GM21381 (cell line): ENCODE data around the gene ZNF319.

Source experiments
- ATAC-seq: cut with Tn5 transposase; IDR thresholded peaks from one replicate; pipeline ENCODE4 v1.9.1; 2021; ENCODE audit warnings: mild to moderate bottlenecking, moderate library complexity; ENCODE audit not compliant: unreplicated experiment

ZNF319 gene

GRCh38 chr16:57998992-57999365 is 1.5 kb downstream of the ZNF319 start:
- no peak for ATAC-seq

DNA sequence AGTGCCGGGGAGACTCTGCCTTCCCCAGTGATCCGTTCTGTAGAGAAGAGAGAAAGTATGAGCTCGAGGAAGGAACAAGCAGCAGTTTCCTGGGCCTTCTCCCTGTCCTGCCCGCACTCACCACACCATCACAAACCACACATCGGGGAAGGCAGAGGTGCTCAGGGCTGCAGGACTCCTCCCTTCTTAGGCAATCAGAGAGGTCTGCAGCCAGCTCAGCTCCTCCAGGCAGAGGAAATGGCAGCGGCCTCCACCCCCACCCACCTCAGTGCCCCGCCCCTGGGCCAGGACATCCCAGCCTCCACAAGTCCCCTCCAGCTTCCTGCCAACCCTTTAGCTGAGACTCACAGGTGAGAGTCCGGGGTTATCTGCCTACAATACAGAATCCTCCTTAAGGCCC is 2.0 kb downstream of the ZNF319 start:
- no peak for ATAC-seq

GRCh38 chr16:57997528-57998265 is 2.8 kb downstream of the ZNF319 start:
- ATAC-seq: no peak

DNA sequence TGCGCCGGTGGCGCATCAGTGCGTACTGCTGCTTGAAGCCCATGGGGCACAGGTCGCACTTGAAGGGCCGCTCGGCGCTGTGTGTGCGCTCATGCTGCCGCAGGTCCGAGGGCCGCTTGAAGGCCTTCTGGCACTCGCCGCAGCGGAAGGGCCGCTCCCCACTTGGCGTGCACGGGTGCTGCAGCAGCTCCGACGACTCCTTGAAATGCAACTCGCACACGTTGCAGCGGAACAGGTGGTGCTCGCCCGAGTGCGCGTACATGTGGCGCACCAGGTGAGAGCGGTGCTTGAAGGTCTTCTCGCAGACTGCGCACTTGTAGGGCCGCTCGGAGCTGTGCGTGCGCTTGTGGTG is 3.3 kb downstream of the ZNF319 start:
- ATAC-seq: no peak

DNA sequence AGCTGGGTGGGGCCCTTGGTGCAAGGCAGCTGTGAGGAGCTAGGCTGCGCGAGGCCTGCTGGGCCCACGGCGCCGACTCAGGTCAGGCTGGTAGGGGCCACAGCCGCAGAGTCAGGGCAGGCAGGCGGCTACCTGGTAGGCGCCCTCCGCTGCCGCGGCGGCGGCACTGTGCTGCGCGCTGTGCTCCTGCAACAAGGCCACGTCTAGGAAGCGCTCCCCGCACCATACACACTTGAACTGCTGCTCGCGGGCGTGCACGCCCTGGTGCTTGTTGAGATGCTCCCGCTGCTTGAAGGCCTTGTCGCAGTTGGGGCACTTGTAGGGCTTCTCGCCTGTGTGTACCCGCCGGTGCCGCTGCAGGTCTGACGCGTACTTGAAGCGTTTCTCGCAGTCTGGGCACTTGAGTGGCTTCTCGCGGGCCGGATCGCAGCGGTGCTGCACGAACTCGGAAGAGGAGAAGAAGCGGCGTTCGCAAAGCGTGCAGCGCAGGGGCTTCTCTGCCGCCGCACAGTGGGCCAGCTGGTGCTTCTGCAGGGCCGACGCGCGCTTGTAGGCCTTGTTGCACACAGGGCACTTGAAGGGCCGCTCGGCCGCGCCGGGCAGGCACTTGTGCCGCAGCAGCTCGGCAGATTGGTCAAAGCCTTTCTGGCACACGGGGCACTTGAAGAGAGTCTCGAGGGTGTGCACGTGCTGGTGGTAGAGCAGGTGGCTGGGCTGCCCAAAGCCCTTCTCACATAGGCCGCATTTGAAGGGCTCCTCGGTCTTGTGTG is 3.9 kb downstream of the ZNF319 start:
- no peak for ATAC-seq

DNA sequence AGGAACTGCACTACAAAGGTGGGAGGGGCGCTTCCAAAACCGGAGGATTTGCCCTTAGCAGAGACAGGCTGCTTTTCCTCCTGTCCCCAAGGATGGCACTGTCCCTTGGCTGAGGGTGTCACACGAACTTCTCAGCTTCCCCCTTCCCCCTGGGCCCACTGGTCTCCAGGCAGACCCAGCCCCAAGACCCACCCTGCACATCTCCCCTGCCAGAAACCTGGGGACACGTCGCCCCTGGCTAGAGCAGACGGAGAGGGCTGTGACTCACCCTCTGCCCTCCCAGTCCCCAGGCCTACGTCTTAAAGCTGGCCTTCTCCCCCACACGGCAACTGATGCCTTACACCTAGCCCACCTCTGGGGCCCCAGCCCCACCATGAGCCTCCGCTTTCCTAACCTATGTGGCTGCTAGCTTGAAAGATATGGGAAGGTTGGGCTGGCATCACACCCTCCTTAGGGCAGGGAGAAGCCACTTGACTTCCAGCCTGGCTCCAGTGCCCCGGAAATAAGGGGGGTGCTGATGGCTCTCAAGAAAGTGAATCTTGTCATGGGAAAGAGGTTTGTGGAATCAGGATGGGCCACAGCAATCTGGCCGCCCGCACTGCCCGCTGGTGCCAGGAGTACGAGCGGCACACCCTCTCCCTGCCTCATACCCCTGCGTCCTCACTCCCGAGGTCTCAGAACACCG is 4.6 kb downstream of the ZNF319 start:
- no peak for ATAC-seq

- no peak for ATAC-seq
Observed at GRCh38 chr16:57994778-57995177, 5.7 kb downstream of the ZNF319 start.

- no peak for ATAC-seq
Observed at GRCh38 chr16:57994361-57994760, 6.1 kb downstream of the ZNF319 start.

- no peak for ATAC-seq
Observed at GRCh38 chr16:57993897-57994296, 6.6 kb downstream of the ZNF319 start.

DNA sequence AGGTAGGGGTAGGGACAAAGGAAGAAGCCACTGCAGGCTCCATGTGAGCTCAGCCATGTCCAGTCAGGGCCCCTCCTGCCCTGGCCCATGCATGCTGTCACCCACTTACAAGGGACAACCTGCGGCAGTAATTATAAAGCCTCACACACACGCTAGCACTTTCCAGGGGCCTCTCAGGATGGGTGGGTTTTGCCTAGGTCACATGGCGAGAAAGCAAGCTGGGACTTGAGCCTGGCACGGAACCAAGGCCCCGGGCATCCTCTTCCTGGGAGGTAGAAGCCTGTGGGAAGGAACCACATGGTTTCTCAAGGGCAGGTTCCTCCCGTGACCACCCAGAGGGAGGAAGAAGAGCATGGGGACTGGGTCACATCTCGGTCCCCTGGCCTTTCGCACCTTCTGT is 7.0 kb downstream of the ZNF319 start:
- ATAC-seq: no peak

GRCh38 chr16:57992084-57992483 is 8.4 kb downstream of the ZNF319 start:
- no peak for ATAC-seq

GRCh38 chr16:57991551-57992059 is 8.9 kb downstream of the ZNF319 start:
- no peak for ATAC-seq

DNA sequence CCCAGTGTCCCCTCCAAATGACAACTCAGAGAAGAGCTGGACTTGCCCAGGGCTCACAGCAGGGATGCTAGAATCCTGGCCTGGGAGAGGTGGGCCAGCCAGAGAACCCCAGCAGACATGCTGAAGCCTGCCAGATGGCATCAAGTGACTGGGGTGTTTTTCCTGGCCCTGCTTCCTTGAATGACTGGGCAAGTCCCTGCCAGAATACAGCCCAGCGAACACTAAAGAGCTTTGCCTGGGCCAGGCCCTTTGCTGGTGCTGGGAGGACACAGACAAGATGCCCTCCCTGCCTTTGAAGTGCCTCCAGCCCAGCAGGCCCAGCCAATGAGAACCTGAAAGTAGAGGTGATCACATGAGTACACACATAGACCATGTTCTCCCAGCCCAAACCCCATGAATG is 11.5 kb downstream of the ZNF319 start:
- no peak for ATAC-seq

DNA sequence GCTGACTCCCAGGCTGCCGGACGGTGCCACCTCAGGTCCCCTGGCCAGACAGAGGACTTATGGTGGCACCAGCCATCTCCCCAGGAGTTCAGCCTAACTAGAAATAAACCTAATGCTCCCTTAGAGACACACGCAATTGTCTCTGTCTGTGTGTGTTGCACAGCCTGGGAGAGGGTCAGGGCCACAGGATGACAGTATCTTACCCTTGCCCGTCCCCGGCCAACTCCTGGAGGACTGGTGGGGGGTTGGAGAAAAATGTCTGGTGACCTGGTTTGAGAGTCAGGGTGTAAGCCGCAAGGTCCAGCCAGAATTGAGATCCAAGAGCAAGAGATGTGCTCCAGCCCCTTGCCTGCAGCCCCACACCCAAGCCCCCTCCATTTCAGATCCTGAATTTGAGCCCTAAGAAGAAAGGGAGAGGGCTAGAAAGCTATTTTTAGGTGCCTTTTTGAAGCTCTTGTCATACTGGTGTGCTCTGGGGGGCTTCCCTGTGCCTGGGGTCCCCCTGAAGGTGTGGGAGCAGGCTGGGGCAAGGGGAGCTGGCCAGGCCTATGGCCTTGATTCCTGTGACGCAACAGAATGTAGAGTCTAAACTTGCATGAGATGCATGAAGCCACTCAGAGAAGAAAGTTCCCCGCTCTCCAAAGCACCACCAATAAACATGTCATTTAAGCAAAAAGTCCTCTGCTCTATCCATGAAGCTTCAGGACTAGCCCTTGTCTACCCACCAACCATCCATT is 12.9 kb downstream of the ZNF319 start:
- no peak for ATAC-seq

DNA sequence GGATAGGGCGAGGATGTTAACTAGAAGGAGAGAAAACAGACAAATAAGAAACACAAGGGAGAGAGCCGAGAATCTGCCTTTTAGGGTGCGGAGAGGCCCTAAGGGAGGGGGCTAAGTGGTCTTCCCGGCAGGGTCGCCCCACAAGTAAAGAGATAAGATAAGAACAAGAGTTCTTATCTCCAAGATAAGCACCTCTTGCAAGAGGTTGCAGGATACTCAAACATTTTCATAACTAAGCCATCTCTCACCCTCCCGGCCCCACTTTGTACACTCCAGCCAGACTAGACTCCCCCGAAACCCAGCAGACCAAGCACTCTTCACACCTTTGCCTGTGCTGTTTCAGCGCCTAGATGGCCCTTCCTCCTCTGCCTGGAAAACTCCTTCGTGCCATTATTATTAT is 14.3 kb downstream of the ZNF319 start:
- ATAC-seq: no peak

GRCh38 chr16:57985204-57986181 is 15.0 kb downstream of the ZNF319 start:
- no peak for ATAC-seq

DNA sequence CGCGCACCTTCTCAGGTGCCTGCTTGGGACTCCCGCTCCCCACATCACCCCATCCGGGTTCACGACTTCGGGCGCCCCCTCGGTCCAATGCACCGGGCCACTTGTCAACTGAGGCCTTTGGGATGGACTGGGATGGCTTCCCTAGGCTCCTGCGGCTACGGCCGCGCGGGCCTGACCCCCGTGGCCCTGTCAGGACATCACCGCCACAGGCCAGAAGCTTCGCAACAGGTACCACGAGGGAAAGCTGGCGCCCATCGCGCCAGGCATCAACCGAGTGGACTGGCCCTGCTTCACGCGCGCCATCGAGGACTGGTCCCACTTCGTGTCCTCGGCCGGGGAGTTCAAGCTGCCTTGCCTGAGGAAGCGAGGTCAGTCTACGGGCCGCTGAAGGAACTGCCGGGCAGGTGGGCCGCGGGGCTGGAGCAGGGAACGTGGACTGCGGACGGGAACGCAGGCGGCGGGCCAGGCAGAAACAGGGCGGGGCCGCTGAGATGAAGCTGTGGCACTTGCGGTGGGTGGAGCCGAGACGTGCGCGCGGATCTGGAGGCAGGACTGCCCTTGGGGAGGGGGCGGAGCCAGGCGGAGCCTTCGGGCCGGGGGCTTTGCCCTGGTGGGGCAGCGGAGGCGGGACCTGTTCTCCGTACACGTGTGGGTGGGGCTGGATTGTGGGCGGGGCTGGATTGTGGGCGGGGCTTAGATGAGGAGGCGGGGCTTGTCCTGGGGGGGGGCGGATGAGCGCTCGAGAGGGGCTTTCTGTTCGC is 15.8 kb downstream of the ZNF319 start:
- peak; percentile 78 for ATAC-seq

- no peak for ATAC-seq
Observed at GRCh38 chr16:57982385-57982784, 18.1 kb downstream of the ZNF319 start.

DNA sequence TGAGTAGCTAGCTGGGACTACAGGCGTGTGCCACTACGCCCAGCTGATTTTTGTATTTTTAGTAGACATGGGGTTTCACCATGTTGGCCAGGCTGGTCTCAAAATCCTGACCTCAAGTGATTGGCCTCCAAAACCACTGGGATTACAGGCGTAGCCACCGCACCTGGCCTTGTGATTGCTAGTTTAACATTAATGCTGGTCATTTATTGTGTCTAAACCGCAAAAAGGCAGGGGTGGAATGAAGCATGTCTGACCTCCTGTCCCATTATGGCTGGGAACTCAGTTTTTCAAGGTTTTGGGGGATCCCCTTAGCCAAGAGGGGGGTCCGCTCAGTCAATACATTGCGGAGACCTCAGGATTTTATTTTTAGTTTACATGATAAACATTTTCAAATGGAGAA is 18.8 kb downstream of the ZNF319 start:
- ATAC-seq: no peak
